HUES64 (cell line): ENCODE measurements around the gene PEPD.

Source experiments
- H3K27ac ChIP-seq: 2 replicates; pipeline ENCODE4 v1.7.0; 2013; ENCODE audit warnings: low read depth, low read length, inconsistent platforms
- H3K27me3 ChIP-seq: 2 replicates; pipeline ENCODE4 v1.6.1; 2013; ENCODE audit warnings: mild to moderate bottlenecking, low read length; ENCODE audit not compliant: insufficient read depth
- H3K36me3 ChIP-seq: 2 replicates; pipeline ENCODE4 v1.6.1; 2013; ENCODE audit warnings: mild to moderate bottlenecking, low read length; ENCODE audit not compliant: insufficient read depth
- H3K4me1 ChIP-seq: 2 replicates; pipeline ENCODE4 v1.6.1; 2013; ENCODE audit warnings: mild to moderate bottlenecking, low read length, moderate library complexity; ENCODE audit not compliant: insufficient read depth
- H3K4me3 ChIP-seq: 2 replicates; pipeline ENCODE4 v1.5.1; 2013; ENCODE audit warnings: mild to moderate bottlenecking, low read length, moderate library complexity
- H3K9ac ChIP-seq: 2 replicates; pipeline ENCODE4 v1.6.1; 2013; ENCODE audit warnings: mild to moderate bottlenecking, low read depth, low read length
- H3K9me3 ChIP-seq: 2 replicates; pipeline ENCODE4 v1.6.1; 2013; ENCODE audit warnings: low read depth, low read length; ENCODE audit not compliant: insufficient read depth
- WGBS: fragments of 150-250, 120-280 bp; methylation state at CpG from one replicate; pipeline ENCODE4 v1.1.7; 2013; ENCODE audit warnings: missing lambda C conversion rate; 5-methylcytosine and 5-hydroxymethylcytosine counted together

Gene PEPD

DNA sequence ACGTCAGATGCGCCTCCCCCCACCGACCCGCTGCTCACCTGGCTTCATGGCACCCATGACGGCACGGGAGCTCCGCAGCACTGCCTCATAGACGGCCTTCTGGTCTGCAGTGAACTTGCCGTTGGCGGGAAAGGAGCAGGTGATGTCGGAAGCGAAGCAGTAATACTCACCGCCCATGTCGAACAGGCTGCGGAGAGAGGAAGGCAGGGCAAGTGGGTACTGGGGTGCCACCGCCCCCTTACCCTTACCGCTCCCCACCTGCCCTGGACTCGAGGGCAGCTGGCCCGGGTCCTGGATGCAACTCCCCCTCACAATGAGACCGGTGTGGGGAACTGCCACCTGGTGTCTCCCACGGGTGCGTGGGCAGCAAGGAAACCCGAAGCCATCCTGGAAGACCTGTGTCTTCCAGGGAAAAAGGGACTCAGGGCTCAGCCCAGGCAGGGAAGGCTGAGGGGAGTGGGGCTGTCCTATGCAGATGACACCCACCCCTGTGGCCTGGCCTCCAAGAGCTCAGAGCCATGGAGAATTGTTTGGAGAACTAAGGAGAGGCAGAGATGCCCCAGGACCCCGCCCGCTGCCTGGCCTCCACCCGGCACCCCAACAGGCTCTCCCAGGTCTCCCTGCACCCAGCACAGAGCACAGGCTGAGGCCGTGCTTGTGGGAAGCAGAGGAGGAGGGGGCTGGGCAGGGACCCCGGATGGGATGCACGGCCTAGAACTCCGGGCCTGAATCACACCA is 119.7 kb downstream of the PEPD start:
- Histone ChIP-seq H3K9ac (no peak overlapping the region; the same call in 1 of the 2 replicates), H3K27ac (no peak overlapping the region), H3K27me3 (no peaks in the 10 kb centered on the region), H3K4me3 (no peak overlapping the region), H3K4me1 (peaks cover 8% of the 10 kb centered on the region; the same call in 1 of the 2 replicates), H3K9me3 (no peaks in the 10 kb centered on the region), H3K36me3 (no peaks in the 10 kb centered on the region)
- WGBS, result 95% methylated on average over 30 of the region's 30 CpGs

GRCh38 chr19:33400856-33401682 is 120.5 kb downstream of the PEPD start:
- Histone ChIP-seq H3K4me3 (no peak overlapping the region), H3K27ac (no peak overlapping the region), H3K27me3 (no peaks in the 10 kb centered on the region), H3K9me3 (no peaks in the 10 kb centered on the region), H3K36me3 (no peaks in the 10 kb centered on the region), H3K4me1 (peaks cover 6% of the 10 kb centered on the region; the same call in 1 of the 2 replicates), H3K9ac (no peak overlapping the region)
- 93% methylated on average over 24 of the region's 24 CpGs for WGBS

DNA sequence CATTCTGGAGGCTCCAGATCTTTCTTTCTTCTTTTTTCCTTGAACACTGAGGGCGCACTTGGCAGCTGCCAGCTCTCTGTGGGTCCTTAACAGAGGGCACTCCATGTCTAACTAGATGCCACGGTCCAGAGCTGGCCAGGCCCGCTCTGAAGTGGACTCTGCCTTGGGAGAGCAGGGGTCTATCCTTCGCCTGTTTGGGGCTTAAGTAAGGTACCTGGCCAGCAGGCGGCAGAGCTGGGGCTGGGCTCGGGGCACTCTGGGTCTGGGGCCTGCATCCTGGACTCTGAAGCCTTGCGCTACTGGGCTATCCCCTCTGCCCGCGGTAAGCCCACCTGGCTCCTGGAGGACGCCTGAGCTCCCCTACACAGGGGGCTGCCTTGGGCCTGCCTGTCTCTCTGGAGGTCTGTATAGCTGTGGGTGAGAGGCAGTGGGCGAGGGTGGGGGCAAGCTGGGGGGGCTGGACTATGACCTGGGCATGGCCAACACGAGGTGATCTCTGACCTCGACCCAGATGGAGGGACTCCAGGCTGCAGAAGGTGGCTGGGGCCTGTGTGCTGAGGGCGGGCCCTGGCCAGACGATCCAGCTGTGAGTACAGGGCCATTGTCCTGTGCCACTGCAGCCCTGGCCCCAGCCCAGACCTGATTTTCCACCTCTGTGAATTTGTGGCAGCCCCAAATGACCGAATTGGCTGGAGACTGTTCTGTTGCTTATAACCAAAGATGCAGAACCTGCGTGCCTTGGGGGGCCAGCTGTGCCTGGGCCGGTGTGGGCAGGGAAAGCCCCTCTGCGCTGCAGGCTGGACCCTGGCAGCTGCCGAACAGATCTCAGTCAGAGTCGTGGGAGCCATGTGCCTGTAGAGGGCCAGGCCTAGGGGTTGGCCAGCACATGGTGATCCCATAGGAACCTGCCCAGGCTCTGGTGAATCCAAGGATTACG is 121.6 kb downstream of the PEPD start:
- H3K9me3 ChIP-seq, result no peaks in the 10 kb centered on the region
- H3K27me3 ChIP-seq, result no peaks in the 10 kb centered on the region
- H3K9ac ChIP-seq, result no peak overlapping the region
- H3K4me1 ChIP-seq, result peaks cover 6% of the 10 kb centered on the region; the same call in 1 of the 2 replicates
- 92% methylated on average over 22 of the region's 22 CpGs for WGBS
- no peaks in the 10 kb centered on the region for H3K36me3 ChIP-seq
- no peak overlapping the region for H3K27ac ChIP-seq
- no peak overlapping the region for H3K4me3 ChIP-seq

- no peak overlapping the region for H3K9ac ChIP-seq
- 96% methylated on average over 28 of the region's 28 CpGs for WGBS
- no peaks in the 10 kb centered on the region for H3K27me3 ChIP-seq
These were observed 122.4 kb downstream of the PEPD start for GRCh38 chr19:33399081-33399744.

DNA sequence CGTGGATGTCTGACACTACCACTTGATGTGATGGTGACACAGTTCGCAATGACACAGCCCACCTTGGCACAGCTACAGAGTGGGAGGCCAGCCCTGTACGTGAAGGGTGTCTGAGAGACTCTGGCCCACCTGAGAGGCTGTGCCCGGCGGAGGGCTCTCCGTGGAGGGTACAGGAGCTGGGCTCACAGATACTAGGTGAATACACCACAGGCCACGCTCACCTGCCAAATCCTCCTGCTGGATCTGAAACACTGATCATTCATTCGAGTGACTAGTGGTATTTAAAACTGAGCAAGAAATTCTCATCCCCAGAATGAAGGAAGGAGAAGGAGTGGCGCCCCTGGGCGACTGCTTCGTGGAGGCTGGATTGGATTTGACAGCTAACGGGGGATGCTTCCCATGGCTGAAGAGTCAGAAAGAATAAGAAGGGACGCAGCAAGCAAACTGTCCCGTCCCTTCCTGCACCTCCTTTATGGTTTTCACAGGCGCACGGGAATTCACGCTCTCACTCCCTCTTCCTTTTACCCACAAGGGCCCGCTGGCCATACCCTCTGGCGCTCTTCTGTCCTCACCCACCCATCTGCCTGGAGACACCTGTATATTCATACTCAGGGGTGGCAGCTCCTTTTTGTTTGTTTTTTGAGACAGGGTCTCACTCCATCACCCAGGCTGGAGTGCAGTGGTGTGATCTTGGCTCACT is 123.1 kb downstream of the PEPD start:
- Histone ChIP-seq H3K4me1 (peaks cover 6% of the 10 kb centered on the region; the same call in 1 of the 2 replicates), H3K27me3 (no peaks in the 10 kb centered on the region), H3K9me3 (no peaks in the 10 kb centered on the region), H3K27ac (no peak overlapping the region), H3K36me3 (no peaks in the 10 kb centered on the region), H3K9ac (no peak overlapping the region), H3K4me3 (no peak overlapping the region)
- 93% methylated on average over 19 of the region's 19 CpGs for WGBS

More at GRCh38 chr19:33399081-33399744, 122.4 kb downstream of the PEPD start:
- H3K9me3 ChIP-seq, result no peaks in the 10 kb centered on the region
- H3K4me3 ChIP-seq, result no peak overlapping the region
- H3K36me3 ChIP-seq, result no peaks in the 10 kb centered on the region
- peaks cover 6% of the 10 kb centered on the region; the same call in 1 of the 2 replicates for H3K4me1 ChIP-seq
- H3K27ac ChIP-seq, result no peak overlapping the region

GRCh38 chr19:33397536-33398360 is 123.8 kb downstream of the PEPD start:
- no peaks in the 10 kb centered on the region for H3K36me3 ChIP-seq
- peaks cover 6% of the 10 kb centered on the region; the same call in 1 of the 2 replicates for H3K4me1 ChIP-seq
- no peak overlapping the region for H3K9ac ChIP-seq
- WGBS, result 76% methylated on average over 15 of the region's 15 CpGs
- no peaks in the 10 kb centered on the region for H3K9me3 ChIP-seq
- H3K27me3 ChIP-seq, result no peaks in the 10 kb centered on the region
- no peak overlapping the region for H3K4me3 ChIP-seq
- H3K27ac ChIP-seq, result no peak overlapping the region

GRCh38 chr19:33396701-33397535 is 124.7 kb downstream of the PEPD start:
- Histone ChIP-seq H3K27me3 (no peaks in the 10 kb centered on the region), H3K9ac (no peak overlapping the region), H3K36me3 (no peaks in the 10 kb centered on the region), H3K9me3 (no peaks in the 10 kb centered on the region), H3K4me1 (peaks cover 6% of the 10 kb centered on the region; the same call in 1 of the 2 replicates), H3K4me3 (no peak overlapping the region), H3K27ac (no peak overlapping the region)
- WGBS, result 66% methylated on average over 30 of the region's 30 CpGs

GRCh38 chr19:33395561-33396550 is 125.7 kb downstream of the PEPD start:
- H3K36me3 ChIP-seq, result no peaks in the 10 kb centered on the region
- no peaks in the 10 kb centered on the region for H3K27me3 ChIP-seq
- H3K9ac ChIP-seq, result no peak overlapping the region
- no peaks in the 10 kb centered on the region for H3K9me3 ChIP-seq
- peaks cover 6% of the 10 kb centered on the region; the same call in 1 of the 2 replicates for H3K4me1 ChIP-seq
- H3K4me3 ChIP-seq, result no peak overlapping the region
- 93% methylated on average over 31 of the region's 31 CpGs for WGBS
- no peak overlapping the region for H3K27ac ChIP-seq
